ENCODE measurements around the gene TIMM23B.
A peak's percentile ranks its signal among the peaks of the same experiment; 100 is the strongest.
"Not testable (repeated sequence)": the region's sequence is repeated elsewhere in the genome, so short reads cannot be mapped to it uniquely, and the experiment has no call there.

The TIMM23B gene, protein sequence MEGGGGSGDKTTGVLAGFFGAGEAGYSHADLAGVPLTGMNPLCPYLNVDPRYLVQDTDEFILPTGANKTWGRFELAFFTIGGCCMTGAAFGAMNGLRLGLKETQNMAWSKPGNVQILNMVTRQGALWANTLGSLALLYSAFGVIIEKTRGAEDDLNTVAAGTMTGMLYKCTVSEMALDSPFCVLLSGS

DNA sequence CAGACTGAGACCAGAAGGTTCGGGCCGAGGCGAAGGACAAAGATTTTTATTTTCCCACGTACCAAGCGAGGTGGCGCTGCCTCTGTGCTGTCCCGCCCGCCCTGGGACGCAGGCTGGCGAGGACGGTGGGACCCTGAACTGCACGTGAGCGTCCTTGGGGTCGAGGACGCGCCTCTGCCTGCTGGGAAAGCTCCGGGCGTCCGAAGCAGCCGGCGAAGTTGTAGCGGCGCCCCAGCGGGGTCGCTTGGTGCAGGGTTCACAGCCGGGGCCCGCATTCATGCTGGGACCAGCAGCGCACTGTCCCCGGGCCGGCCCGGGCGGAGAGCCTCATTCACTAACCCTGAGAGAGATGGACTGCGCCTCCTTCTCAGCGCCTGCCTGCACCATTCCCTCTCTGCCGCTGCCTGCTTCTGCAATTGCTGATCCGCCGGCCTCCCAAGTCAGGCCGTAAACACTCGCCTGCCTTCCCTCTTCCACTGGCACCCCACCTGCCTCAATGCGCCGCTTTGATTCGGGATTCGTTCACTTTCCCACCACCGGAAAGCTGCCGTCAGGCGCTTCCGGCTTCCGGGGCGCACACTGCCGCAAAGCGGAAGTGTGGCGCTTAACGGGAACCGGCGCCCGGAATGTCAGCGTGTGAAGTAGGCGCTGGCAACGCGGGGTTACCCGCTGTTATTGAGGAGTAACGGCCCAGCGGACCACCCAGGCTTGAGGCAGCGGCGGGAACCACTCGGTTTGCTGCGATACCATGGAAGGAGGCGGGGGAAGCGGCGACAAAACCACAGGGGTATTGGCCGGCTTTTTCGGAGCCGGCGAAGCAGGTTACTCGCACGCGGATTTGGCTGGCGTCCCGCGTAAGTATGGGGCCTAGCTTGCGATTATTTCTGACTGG, at the start of gene TIMM23B, which contains the start of gene PARG:
TSS of gene TIMM23B (plus strand) at position 607 of the 892 bp plus-strand sequence. CDS start at position 749, 142 bp downstream.
TSS of gene PARG (minus strand) at position 581 of the 892 bp plus-strand sequence. CDS start at position 279, 302 bp downstream.
- peak; percentile 63 to 69 for DNase-seq (ENCODE audit: low read depth in 2 of 2)

DNA sequence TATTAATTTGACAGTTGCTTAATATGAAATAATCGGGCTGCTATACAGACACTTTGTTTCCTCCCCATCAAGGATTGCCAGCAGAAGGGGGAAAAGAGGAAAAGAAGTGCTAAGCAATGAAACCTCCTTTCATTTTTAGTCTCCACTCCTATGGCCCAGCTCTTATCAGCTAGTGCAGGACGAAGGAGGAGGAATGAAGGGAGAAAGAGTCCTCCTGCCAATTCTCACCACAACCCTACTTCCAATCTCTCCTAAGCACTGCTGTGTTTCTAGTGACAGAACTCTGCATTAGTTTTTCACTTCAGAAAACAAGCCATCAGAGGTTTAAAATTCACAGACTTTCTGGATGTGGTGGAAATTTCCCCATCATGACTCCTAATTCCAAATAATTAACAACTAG, 41.9 kb upstream of the TIMM23B start:
- DNase-seq (ENCODE audit: low read depth in 2 of 2) = not testable (repeated sequence)

DNA sequence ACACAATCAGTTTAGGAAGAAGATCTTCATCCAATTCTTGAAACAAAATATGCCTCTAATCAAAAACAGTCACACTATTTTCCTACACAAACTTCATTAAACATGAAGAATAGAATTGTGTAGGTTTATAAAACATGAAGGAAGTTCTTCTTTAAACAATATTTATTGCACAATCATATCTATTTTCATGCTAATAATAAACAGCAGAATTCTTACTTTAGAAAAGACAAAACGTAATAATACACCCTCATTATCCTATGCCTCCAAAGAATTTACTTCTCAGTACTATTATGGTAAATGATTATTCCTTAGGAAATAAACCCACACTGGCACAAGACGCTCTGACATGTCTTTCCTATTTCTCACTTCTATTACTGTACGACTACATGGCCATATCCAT, 41.4 kb upstream of the TIMM23B start:
- not testable (repeated sequence) for DNase-seq (ENCODE audit: low read depth in 2 of 2)

DNA sequence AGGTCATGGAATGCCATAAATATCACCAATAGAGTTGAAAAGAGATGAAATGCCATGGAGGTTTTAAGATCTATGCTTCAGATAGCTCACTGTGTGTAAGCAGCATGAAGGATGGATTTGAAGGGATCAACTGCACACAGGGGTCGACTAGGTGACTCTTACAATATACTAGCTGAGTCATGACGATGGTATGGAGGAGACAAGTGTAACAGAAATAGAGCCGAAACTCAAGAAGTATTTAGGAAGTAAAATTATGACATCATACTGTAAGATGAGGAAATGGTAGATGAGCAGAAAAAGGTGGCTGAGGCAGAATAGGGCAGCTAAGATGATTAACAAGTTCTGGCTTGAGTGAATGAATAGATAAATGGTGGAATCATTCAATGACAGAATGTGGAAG, 38.0 kb upstream of the TIMM23B start:
- not testable (repeated sequence) for DNase-seq (ENCODE audit: low read depth in 2 of 2)

DNA sequence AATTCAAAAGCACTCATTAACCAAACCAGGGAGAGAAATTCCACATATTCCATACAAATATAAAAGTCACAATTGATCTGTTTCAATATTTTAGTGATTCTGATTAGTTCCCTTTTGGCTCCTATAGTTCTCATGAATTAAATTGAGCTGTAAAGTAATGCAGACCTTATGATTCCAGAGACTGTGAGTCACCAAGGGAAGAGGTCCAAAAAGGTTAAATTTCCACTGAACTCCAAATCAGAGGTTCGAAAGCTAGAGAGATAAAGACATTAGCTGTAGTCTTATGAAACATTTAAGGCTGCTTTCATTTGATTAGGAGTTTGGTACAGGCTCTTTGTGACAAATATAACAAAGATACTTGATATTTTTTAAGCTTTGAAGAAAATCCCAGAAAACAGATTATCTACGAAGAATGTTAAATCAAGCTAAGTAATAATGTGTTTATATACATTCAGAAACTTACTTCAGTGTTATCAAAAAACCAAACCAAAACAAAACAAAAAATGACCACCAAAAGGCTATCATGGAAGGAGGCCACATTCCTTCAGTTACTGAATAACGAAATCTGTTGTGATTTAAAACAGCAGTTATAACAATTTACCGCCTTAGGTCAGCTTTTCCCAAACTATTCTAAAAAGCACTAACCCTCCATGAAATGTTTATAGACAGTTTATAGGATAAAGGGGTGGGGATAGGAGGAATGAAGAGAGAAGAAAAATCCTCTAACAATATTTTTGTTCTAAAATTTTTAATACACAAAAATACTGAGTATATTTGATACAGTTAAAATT, 33.4 kb upstream of the TIMM23B start:
- not testable (repeated sequence) for DNase-seq (ENCODE audit: low read depth in 2 of 2)

DNA sequence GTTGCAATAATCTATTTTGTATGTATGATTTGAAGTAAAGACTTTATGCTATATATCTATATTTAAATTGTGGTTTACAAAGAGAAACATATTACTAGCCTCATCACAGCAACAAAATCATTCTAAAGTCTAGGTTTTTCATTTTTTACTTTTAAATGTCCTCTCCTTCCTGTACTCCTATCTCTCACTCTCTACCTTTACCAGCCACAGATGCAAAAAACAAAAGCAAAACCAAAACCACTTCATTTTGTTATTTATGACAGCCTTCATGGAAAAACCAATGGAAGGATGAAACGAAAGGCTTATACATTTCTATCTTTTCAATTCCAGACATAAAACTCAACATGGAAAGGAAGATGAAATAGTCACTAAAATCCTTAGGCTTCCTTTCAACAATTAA, 31.6 kb upstream of the TIMM23B start:
- not testable (repeated sequence) for DNase-seq (ENCODE audit: low read depth in 2 of 2)

DNA sequence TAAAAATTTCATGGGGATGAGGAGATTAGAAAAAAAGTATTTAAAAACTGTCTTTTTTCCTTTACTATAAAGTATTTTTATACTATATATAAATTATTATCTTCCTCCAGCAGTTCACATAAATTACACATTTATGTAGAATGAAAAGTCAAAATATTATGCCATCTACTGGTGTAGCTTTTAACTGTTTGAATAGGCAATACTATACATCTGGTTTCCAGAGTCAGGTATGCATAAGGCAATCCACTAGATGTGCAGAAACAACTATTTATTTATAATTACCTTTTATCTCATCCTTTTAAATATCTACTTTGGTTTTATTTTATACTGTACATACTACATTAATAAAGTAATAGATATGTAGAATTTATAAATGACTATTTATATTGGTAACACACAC, 25.4 kb upstream of the TIMM23B start:
- DNase-seq (ENCODE audit: low read depth in 2 of 2) = not testable (repeated sequence)

DNA sequence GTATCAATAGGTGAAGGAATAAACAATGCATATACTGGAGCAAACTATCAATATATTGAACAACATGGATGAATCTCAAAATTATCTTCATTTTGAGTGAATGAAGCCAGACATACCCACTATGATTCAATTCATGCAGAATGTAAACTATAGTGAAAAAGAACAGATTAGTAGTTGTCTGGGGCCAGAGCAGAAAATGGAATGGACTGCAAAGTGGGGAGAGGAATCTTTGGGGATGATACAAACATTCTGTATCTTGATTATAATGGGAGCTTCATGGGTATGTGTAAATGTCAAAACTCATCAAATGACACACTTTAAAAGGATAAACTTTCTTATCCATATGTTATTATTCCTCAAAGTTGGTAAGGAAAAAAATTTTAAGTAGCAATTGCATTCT, 23.9 kb upstream of the TIMM23B start:
- DNase-seq (ENCODE audit: low read depth in 2 of 2) = not testable (repeated sequence)

DNA sequence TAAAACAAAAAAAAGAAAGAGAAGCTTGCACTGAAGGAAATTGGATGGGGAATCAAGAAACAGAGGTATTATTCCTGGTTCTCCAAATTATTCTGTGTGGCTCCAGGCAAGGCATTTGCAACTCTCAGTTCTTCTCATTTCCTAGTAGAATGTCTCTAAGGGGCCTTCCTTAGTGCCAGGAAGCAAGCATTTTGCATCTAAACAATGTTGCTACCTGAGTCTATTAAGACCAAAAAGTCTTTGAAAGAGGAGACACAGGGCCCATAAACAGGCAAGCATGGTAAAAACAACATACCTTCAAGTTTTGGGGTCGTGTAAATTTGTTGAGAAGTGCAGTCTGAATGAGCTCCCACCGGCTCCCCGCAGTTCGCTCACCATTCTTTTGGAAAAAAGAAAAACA, 19.8 kb upstream of the TIMM23B start:
- not testable (repeated sequence) for DNase-seq (ENCODE audit: low read depth in 2 of 2)

DNA sequence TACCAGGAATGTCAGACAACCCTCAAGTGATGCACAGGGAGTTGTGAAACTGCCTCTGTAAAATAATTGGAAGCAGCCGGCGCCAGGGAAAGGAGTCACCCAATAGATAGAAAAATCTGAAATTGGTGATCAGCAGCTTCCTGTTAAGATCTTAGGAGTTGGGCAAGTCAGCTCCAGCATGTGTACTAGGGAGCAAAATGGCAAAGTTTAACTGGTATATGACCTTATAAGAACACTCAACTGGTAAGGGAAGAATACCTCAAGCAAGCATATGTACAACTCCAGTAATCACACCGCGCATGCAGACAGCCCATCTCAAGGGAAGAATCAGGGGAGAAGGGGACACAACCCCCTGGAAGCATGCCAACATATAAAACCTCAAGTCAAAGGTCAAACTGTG, 18.3 kb upstream of the TIMM23B start:
- not testable (repeated sequence) for DNase-seq (ENCODE audit: low read depth in 2 of 2)

DNA sequence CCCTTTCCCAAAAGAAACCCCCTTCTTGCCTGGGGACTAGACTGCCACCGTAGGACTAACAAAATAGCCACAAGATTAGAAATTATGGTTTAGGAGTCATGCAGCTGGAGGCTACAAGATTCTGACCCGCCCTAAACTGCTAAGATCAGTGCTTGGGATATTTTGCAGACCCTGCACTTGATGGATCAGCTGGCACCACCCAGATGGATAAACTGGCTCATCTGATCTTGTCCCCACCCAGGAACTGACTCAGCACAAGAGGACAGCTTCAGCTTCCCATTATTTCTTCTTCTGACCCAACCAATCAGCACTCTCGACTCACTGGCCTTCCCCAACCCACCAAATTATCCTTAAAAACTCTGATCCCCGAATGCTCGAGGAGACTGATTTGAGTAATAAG, 10.6 kb upstream of the TIMM23B start:
- DNase-seq (ENCODE audit: low read depth in 2 of 2) = not testable (repeated sequence)

DNA sequence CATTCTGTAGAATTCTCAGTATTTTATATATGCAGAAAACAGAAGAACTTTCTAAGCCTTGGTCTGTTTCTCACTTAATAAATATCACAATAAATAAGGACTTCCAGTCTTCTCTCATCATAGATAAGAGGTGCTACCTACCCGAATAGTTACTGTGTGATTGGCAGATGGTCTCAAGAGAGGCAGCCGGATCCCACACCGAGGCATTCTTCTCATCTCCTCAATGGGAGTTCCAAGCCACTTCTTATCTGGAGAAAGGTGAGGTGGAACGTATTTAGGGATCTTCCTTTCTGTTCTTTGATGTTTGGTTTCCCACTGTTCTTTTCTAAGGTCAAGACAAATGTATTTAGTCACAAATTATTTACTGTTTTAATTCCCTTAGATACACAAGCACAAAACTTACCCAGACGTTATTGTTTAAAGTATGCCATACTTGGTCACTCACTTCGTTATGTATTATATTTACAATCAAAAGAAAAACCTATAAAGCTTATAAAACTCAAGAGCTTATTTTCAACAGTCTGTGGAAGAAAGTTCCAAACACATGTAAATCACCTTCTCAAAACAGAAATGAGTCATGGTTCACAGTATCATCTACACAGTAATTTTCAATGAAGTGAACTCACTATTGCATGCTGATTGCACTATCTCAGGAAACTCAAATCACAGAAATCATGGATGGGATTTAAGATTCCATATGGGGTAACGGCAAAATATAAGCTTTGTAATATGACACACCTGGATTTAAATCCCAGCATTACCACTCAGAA, 9.7 kb upstream of the TIMM23B start:
- not testable (repeated sequence) for DNase-seq (ENCODE audit: low read depth in 2 of 2)

DNA sequence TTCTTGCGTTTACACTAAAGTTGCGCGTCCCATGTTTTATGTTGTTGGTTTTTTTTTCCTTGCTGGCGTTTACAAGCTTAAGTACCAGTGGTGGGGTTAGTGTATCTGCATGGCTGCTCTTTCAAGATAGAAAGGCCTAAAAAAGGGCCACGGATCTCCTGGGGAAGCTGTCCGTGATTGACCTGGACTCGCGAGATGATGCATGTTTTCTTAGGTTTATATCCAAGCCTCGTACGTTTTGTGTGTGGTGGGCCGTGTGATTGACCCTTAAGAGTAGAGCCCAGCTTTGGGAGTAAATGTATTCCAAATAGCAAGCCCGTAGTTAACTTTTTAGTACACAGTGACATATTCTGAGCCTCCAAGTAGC, 469 bp downstream of the TIMM23B start:
- DNase-seq (ENCODE audit: low read depth in 2 of 2) = not testable (repeated sequence)

DNA sequence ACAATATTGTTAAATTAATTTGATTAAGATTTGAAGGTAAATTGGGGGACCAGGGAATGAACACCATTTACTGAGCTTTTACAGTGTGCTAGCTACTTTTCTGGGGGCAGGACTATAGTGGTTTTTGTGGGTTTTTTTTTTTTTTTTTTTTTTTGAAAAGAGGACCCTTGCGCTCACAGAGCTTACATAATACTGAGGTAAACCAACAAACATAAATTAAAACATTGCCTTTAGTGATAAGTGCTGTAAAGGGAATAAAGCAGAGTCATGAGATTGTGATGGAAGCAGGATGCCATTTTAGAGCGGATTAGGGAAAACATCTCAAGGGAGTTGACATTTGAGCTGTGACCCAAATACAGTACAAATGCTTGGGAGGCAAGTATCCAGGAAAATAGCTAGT, 1.8 kb downstream of the TIMM23B start:
- not testable (repeated sequence) for DNase-seq (ENCODE audit: low read depth in 2 of 2)

DNA sequence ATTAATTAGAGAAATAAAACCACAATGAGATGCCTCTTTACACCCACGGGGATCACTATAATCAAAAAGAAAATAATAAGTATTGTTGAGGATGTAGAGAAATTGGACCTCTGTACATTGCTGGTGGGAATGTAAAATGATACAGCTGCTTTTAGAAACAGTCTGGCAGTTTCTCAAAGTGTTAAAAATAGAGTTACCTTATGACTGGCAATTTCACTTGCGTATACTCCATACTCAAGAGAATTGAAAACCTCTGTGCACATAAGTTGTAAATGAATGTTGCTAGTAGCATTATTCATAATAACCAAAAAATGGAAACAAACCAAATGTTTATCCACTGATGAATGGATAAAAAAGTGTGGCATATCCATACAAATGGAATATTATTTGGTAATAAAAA, 6.3 kb downstream of the TIMM23B start:
- not testable (repeated sequence) for DNase-seq (ENCODE audit: low read depth in 2 of 2)

DNA sequence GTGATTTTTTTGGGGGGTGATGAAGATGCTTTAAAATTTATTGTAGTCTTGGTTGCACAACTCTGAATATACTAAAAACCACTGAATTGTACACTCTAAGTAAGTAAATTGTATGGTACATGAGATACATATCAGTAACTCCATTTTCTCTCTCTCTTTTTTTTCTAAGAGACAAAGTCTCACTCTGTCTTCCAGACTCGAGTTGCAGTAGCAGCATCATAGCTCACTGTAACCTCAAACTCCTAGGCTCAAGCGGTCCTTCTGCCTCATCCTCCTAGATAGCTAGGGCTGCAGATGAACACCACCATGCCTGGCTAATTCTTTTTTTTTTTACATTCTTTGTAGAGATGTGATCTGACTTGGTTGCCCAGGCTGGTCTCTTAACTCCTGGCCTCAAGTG, 6.9 kb downstream of the TIMM23B start:
- DNase-seq (ENCODE audit: low read depth in 2 of 2) = not testable (repeated sequence)

DNA sequence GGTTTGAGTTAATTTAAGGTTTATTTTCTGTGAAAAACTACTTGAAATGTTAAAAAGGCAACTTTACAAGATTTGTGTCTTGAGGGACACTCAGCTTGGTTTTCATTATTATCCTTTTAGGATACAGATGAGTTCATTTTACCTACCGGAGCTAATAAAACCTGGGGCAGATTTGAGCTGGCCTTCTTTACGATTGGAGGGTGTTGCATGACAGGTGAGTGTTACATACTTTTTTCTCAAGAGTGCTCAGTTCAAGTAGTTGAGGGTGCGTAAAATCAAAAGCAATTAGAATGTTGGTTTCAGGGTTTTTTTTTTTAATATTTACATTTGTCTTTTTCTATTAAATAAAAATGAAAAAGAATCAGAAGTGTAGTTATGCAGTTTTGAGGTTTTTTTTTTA, 10.2 kb downstream of the TIMM23B start:
- DNase-seq (ENCODE audit: low read depth in 2 of 2) = not testable (repeated sequence)

DNA sequence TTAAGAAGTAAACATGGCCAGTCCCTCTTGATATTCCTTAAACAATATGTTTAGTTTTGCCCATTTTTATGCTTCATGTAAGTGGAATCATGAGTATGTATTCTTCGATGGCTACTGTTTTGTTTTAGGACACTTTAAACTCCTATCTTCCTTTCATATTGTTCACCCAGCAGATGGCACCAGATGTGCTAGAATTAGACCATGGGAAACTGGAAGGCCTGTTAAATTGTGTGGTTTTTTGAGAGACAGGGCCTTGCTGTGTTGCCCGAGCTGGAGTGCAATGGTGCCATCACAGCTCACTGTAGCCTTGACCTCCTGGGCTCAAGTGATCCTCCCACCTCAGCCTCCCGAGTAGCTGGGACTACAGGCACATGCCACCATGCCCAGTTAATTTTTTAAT, 11.3 kb downstream of the TIMM23B start:
- not testable (repeated sequence) for DNase-seq (ENCODE audit: low read depth in 2 of 2)

DNA sequence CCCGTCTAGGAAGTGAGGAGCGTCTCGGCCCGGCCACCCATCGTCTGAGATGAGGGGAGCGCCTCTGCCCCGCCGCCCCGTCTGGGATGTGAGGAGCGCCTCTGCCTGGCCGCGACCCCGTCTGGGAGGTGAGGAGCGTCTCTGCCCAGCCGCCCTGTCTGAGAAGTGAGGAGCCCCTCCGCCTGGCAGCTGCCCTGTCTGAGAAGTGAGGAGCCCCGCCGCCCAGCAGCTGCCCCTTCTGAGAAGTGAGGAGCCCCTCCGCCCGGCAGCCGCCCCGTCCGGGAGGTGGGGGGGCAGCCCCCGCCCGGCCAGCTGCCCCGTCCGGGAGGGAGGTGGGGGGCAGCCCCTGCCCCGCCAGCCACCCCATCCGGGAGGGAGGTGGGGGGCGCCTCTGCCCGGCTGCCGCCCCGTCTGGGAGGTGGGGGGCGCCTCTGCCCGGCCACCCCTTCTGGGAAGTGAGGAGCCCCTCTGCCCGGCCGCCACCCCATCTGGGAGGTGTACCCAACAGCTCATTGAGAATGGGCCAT, 28.5 kb downstream of the TIMM23B start:
- not testable (repeated sequence) for DNase-seq (ENCODE audit: low read depth in 2 of 2)

DNA sequence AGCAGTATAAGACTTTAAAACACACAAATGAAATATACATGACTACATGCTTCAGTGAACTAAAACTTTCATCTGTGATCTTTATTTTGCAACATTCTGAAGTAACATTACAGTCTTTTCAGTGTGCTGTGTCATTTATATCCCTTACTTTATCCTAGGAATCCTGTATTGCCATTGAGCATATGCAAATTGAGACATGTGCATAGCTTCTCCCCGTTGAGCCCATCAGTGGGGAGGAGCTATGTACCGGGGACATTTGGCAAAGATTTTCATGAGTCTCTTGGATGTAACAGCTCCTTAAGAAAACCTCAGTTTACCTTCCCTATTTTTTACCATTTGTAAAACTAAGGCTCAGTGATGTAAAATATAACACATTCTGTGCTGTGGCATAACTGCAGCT, 29.6 kb downstream of the TIMM23B start:
- DNase-seq (ENCODE audit: low read depth in 2 of 2) = not testable (repeated sequence)

DNA sequence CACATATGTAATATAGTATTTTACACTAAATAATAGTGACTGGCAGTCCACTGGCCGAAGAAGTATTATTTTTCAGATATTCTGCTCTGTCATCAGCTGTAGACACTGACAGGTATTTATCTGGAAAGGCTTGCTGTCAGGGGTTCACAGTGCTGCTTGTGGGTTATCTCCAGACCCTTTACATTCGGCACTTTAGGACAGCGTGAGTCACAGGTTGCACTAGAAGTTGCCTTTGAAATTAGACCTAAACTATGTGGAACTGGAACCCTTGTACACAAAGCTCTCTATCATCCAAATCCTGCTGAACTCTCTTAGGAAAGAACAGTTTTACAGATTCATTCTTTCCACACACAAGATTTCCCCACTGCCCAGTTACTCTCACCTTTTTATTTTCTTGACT, 30.2 kb downstream of the TIMM23B start:
- DNase-seq (ENCODE audit: low read depth in 2 of 2) = not testable (repeated sequence)

Measured in stimulated activated CD4-positive, alpha-beta T cell treated with anti-CD3 and anti-CD28 coated beads, Interleukin-12 subunit alpha, Interleukin-12 subunit beta, amount 100 ng/mL, for 24 hours (primary cell).